Stimulated activated CD8-positive, alpha-beta memory T cell treated with anti-CD3 and anti-CD28 coated beads, Interleukin-7, amount 100 ng/mL, for 48 hours (primary cell): ENCODE results near the gene MAPK8IP3.
"Not testable (repeated sequence)": the region's sequence is repeated elsewhere in the genome, so short reads cannot be mapped to it uniquely, and the experiment has no call there.

ENCODE experiments used
- DNase-seq, 2 donors: peaks; one replicate each; pipeline ENCODE4 v3.0.0-alpha.2; 2020; ENCODE audit warnings: low read depth in 1 of 2; ENCODE audit errors: extremely low read depth in 1 of 2

Gene MAPK8IP3

DNA sequence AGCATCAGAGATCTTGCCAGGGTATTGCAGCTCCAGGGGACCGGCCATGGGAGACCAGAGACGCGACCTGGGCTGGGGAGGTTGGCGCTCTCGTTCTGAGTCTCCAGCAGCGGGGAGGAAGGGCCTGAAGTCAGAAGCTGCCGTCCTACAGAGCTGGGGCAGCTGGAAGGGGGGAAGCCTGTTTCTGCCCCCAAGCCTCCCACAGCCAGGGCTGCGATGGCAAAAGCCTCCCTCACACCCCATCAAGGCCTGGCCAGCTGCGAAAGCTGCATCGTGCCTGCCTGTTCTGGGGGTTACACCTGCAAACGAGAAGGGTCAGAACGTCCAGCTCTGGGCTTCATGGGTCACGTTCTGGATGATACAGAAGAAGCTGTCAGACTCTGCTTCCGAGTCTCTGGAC, 26.1 kb downstream of the MAPK8IP3 start:
- no peak for DNase-seq

GRCh38 chr16:1732551-1732987, 26.6 kb downstream of the MAPK8IP3 start:
- not testable (repeated sequence) for DNase-seq

- DNase-seq, result no peak
Measured at GRCh38 chr16:1734123-1734522, 28.1 kb downstream of the MAPK8IP3 start.

DNA sequence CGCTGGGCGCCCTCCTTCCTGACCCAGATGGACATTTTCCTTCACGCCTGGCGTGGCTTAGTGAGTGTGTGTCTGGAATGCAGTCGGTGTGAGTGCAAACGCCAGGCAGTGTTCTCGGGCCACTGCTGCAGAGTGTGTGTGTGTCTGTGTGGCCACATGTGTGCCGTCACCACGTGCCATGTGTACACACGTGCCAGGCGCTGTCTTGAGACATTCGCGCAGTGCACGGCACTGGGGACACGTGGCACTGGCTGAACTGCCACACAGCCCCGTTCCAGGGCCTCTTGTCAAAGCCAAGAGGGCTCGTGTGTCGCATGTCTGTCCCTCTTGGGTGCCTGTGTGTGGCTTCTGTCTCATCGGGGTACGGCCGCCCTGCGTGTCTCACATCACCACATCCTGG, 28.8 kb downstream of the MAPK8IP3 start:
- no peak for DNase-seq

DNA sequence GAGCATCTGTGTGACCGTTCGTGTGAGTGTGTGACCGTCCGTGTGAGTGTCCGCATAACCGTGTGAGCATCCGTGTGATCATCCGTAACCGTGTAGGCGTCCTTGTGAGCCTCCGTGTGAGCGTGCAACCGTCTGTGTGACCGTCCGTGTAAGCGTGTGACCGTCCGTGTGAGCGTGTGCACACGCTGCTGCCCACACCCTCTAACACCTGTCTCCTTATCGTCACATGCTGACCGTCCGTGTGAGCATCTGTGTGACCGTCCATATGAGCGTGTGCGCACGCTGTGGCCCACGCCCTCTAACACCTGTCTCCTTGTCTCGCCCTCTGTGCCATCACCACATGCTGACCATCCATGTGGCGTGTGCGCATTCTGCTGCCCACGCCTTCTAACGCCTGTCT, 34.2 kb downstream of the MAPK8IP3 start:
- no peak for DNase-seq

- DNase-seq, result no peak
Measured at GRCh38 chr16:1740781-1741490, 34.9 kb downstream of the MAPK8IP3 start.

- DNase-seq, result no peak
Measured at GRCh38 chr16:1741553-1742165, 35.7 kb downstream of the MAPK8IP3 start.

GRCh38 chr16:1743376-1744337, 37.7 kb downstream of the MAPK8IP3 start:
- no peak for DNase-seq

GRCh38 chr16:1744338-1744840, 38.4 kb downstream of the MAPK8IP3 start:
- no peak for DNase-seq

GRCh38 chr16:1745181-1745899, 39.3 kb downstream of the MAPK8IP3 start:
- DNase-seq, result no peak

- DNase-seq, result no peak
Measured at GRCh38 chr16:1745900-1746692, 40.1 kb downstream of the MAPK8IP3 start.

- DNase-seq, result no peak
Measured at GRCh38 chr16:1746693-1747195, 40.7 kb downstream of the MAPK8IP3 start.

DNA sequence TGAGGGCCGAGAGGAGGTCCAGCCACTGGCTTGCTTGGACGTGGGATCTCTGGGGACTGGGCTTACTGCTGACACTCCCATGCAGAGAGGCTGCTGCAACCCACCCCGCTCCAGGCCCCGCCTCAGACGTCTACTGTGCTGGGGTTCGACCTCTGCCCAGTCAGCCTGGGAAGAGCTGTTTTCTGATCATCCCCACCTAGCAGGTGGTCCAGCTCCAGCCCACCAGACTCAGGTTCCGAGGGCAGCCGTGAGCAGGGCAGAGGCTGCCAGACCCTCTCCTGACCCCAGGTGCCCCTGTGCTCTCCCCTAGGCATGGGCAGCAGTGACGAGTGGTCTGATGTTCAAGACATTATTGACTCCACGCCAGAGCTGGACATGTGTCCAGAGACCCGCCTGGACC, 41.9 kb downstream of the MAPK8IP3 start:
- DNase-seq, result no peak

- no peak for DNase-seq
Measured at GRCh38 chr16:1749152-1750117, 43.4 kb downstream of the MAPK8IP3 start.

DNA sequence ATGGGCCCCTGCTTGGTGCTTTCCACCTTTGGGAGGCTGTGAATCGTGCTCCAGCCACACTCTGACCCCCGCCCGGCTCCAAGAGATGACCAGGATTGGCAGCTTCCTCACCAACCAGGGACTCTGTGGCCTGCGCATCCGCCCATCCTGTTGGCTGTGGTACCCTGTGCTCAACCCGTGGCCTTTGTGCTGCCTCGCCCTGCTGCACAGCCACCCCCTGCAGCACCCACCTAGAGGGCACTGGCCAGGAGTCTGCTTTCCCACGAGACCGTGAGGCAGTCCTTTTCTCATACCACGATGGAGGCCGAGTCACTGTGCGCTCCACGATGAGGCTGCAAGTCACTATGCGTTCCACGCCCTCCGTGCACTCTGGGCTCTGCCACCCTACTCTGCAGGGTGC, 46.0 kb downstream of the MAPK8IP3 start:
- DNase-seq, result no peak

DNA sequence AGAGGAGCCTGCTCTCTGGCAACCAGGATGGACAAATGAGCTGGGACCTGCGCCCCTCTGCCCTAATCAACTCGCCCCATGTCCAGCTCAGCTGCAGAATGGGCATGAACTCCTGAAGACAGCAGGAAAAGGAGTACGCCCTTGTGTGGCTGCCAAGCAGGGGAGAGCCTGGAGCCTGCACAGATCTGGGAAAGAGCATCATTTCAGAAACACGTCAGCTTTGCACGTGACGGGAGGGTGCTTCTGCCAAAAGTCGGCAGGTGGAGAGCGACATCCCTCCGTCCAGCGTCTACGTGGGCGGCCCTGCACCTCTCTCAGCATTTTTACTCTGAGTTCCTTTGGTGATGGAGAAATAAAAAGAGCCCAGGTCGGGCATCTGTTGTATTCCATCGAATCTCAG, 46.9 kb downstream of the MAPK8IP3 start:
- no peak for DNase-seq

- DNase-seq, result no peak
Measured at GRCh38 chr16:1754204-1754603, 48.2 kb downstream of the MAPK8IP3 start.

DNA sequence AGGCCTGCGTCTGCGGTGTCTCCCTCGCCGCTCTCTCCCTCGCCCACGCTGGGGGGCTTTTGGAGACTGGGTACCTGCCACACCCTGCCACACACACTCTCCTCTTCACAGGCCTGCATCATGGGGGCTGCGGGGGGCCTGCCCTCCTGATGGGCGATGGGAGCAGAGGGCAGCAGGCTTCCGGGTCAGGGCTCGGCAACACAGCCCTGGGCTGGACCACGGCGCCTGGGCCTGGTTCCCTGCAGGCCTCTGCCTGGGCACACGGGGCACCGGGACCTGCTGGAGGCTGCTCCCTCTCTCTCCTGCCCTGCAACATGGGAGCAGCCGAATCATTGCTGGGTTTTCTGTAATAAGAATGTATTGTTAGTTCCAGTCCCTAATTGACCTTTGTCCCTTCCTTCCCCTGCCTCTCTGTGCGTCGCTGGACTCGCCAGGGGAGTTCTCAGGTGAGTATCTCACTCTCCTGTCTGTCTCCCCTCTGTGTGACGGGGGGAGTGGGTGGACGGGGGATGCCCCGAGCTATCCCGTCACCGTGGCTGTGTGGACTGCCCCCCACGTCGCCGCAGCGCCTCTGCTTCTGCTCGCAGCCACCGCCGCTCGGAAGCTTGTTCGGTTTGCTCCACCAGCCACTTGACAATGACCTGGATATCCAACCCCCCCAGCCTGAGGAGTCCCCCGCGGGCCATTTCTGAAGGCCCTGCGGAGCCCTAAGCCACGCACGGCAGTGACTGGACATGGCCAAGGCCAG, 51.9 kb downstream of the MAPK8IP3 start:
- DNase-seq, result no peak
